GM12878 (cell line): ENCODE measurements around the gene PPP1R37. TPM values are rescaled to one million over a fixed set of nuclear protein-coding genes. Genes with fewer than 3 reads are reported as not detected.

Experiments used
- ETV6 ChIP-seq, 2 experiments: fragments of 450-650 bp in 1 of 2; IDR thresholded peaks in 1 of 2; conservative IDR thresholded peaks in 1 of 2; 2 replicates each; pipeline ENCODE4 v1.6.1; 2014; ENCODE audit warnings: antibody characterized with exemption in 1 of 2, borderline replicate concordance in 1 of 2, low read depth in 1 of 2, mild to moderate bottlenecking in 1 of 2, moderate library complexity in 1 of 2
- EZH2 ChIP-seq: IDR thresholded peaks from 2 replicates; pipeline ENCODE4 v1.6.1; 2012; ENCODE audit warnings: low read depth, mild to moderate bottlenecking, control low read depth, inconsistent platforms, low read length, borderline replicate concordance; ENCODE audit not compliant: control insufficient read depth
- FOXK2 ChIP-seq: fragments of 450-650 bp; IDR thresholded peaks from 2 replicates; pipeline ENCODE4 v1.6.1; 2017; ENCODE audit warnings: mild to moderate bottlenecking, moderate library complexity
- IKZF2 ChIP-seq, 2 experiments: fragments of 450-650 bp; IDR thresholded peaks; 2 replicates each; pipeline ENCODE4 v1.6.1; 2017; ENCODE audit warnings: mild to moderate bottlenecking in 2 of 2, moderate library complexity in 2 of 2
- MYB ChIP-seq: fragments of 150-350 bp; IDR thresholded peaks from 2 replicates; pipeline ENCODE4 v1.6.1; 2014; ENCODE audit warnings: mild to moderate bottlenecking, low read depth, low read length, borderline replicate concordance
- POLR2A ChIP-seq: IDR thresholded peaks from 2 replicates; pipeline ENCODE4 v1.6.1; 2011; ENCODE audit warnings: low read depth, mild to moderate bottlenecking, low read length
- RAD21 ChIP-seq: IDR thresholded peaks from 2 replicates; pipeline ENCODE4 v1.6.1; 2011; ENCODE audit warnings: mild to moderate bottlenecking, low read depth, low read length, moderate library complexity; ENCODE audit not compliant: insufficient read depth
- SIN3A ChIP-seq: IDR thresholded peaks from 2 replicates; pipeline ENCODE4 v1.6.1; 2012; ENCODE audit warnings: low read depth, low read length, improper control_type of control experiment
- TAF1 ChIP-seq: IDR thresholded peaks from 2 replicates; pipeline ENCODE4 v1.6.1; 2011; ENCODE audit warnings: mild to moderate bottlenecking, low read depth, low read length, borderline replicate concordance
- TCF7 ChIP-seq: IDR thresholded peaks from 2 replicates; pipeline ENCODE4 v1.6.1; 2014; ENCODE audit warnings: antibody characterized with exemption, borderline replicate concordance
- YY1 ChIP-seq: IDR thresholded peaks from 2 replicates; pipeline ENCODE4 v1.6.1; 2011; ENCODE audit warnings: low read depth, mild to moderate bottlenecking, low read length
- ZNF687 ChIP-seq: fragments of 450-650 bp; IDR thresholded peaks from 2 replicates; pipeline ENCODE4 v1.6.1; 2017; ENCODE audit warnings: mild to moderate bottlenecking, moderate library complexity
- polyA plus RNA-seq, 11 experiments: library from polyadenylated mRNA; depleted of rRNA in 4 of 11; unstranded in 6 of 11; stranded (reverse) in 5 of 11; fragments of >200 nt; fragmentation: Nextera tagmentation in 4 of 11; fragmentation: Illumina TruSeq in 1 of 11; extraction: Ambion mirVana in 4 of 11; extraction: Trizol in 1 of 11; gene quantifications; 1 replicate in 1 of 11; 2 replicates in 10 of 11; pipeline versions ENCODE4 v1.2.1 to v1.2.3, GENCODE V29; 2011 to 2016; ENCODE audit warnings: inconsistent platforms in 2 of 11, missing spikeins in 2 of 11, low read depth in 1 of 11
- total RNA-seq, 4 experiments: library from RNA; depleted of rRNA in 3 of 4; stranded (reverse); fragments of >200 nt in 3 of 4; fragmentation: Illumina TruSeq in 1 of 4; extraction: Trizol in 1 of 4; gene quantifications; 2 replicates each; pipeline versions ENCODE4 v1.2.1 to v1.2.3, GENCODE V29; 2013 to 2021
- TF ChIP-seq, protein P1 (sequence below): fragments of 450-650 bp; formaldehyde crosslinking; IDR thresholded peaks from 2 replicates; pipeline ENCODE4 v1.4.0; 2022; ENCODE audit warnings: mild to moderate bottlenecking, moderate library complexity
- TF ChIP-seq, protein P2 (sequence below): IDR thresholded peaks from 2 replicates; pipeline ENCODE4 v1.6.1; 2011; ENCODE audit warnings: borderline replicate concordance, low read depth, mild to moderate bottlenecking, moderate library complexity, low read length; ENCODE audit not compliant: insufficient read depth, poor library complexity, severe bottlenecking
- TF ChIP-seq, protein P3 (sequence below): fragments of 450-650 bp; conservative IDR thresholded peaks from 2 replicates; pipeline ENCODE4 v1.6.1; 2017; ENCODE audit warnings: mild to moderate bottlenecking, moderate library complexity

The PPP1R37 gene
- total and polyA plus RNA-seq, 10 of the 15 experiments (the other 5 are each of a cell fraction or from before 2014, with no cell fraction given) = 0.09 to 21.3 (median 5.1) TPM; not detected in 1

- TF ChIP-seq, protein P1, sequence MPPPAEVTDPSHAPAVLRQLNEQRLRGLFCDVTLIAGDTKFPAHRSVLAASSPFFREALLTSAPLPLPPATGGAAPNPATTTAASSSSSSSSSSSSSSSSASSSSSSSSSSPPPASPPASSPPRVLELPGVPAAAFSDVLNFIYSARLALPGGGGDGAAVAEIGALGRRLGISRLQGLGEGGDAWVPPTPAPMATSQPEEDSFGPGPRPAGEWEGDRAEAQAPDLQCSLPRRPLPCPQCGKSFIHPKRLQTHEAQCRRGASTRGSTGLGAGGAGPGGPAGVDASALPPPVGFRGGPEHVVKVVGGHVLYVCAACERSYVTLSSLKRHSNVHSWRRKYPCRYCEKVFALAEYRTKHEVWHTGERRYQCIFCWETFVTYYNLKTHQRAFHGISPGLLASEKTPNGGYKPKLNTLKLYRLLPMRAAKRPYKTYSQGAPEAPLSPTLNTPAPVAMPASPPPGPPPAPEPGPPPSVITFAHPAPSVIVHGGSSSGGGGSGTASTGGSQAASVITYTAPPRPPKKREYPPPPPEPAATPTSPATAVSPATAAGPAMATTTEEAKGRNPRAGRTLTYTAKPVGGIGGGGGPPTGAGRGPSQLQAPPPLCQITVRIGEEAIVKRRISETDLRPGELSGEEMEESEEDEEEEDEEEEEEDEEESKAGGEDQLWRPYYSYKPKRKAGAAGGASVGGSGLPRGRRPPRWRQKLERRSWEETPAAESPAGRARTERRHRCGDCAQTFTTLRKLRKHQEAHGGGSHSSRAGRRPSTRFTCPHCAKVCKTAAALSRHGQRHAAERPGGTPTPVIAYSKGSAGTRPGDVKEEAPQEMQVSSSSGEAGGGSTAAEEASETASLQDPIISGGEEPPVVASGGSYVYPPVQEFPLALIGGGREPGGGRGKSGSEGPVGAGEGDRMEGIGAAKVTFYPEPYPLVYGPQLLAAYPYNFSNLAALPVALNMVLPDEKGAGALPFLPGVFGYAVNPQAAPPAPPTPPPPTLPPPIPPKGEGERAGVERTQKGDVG (CRISPR knock-in tag) = no peak
- TF ChIP-seq EZH2 (no peak), MYB (no peak), ETV6 (conservative IDR thresholded peaks at IDR 0.05 in 1 of 2, IDR thresholded peaks at IDR 0.05 in 1 of 2; ENCODE audit: borderline replicate concordance in 1 of 2, low read depth in 1 of 2) (no peak), FOXK2 (peak; percentile 92), TCF7 (no peak), IKZF2 (IDR thresholded peaks at IDR 0.05) (no peak), TAF1 (peak; percentile 56; the same call in 1 of the 2 replicates), POLR2A (peak; percentile 83), YY1 (peak; percentile 71; the same call in 1 of the 2 replicates), ZNF687 (no peak), RAD21 (no peak), SIN3A (peak; percentile 95; the same call in 1 of the 2 replicates)
- TF ChIP-seq, protein P2, sequence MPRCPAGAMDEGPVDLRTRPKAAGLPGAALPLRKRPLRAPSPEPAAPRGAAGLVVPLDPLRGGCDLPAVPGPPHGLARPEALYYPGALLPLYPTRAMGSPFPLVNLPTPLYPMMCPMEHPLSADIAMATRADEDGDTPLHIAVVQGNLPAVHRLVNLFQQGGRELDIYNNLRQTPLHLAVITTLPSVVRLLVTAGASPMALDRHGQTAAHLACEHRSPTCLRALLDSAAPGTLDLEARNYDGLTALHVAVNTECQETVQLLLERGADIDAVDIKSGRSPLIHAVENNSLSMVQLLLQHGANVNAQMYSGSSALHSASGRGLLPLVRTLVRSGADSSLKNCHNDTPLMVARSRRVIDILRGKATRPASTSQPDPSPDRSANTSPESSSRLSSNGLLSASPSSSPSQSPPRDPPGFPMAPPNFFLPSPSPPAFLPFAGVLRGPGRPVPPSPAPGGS = no peak
- TF ChIP-seq, protein P3, sequence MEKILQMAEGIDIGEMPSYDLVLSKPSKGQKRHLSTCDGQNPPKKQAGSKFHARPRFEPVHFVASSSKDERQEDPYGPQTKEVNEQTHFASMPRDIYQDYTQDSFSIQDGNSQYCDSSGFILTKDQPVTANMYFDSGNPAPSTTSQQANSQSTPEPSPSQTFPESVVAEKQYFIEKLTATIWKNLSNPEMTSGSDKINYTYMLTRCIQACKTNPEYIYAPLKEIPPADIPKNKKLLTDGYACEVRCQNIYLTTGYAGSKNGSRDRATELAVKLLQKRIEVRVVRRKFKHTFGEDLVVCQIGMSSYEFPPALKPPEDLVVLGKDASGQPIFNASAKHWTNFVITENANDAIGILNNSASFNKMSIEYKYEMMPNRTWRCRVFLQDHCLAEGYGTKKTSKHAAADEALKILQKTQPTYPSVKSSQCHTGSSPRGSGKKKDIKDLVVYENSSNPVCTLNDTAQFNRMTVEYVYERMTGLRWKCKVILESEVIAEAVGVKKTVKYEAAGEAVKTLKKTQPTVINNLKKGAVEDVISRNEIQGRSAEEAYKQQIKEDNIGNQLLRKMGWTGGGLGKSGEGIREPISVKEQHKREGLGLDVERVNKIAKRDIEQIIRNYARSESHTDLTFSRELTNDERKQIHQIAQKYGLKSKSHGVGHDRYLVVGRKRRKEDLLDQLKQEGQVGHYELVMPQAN = peak; percentile 99
Observed at GRCh38 chr19:45178262-45179071, 85.5 kb downstream of the PPP1R37 start, which contains the start of gene BLOC1S3 (continued).
